ENCODE measurements around the gene ENPP4. TPM values are rescaled to one million over a fixed set of nuclear protein-coding genes. Genes with fewer than 3 reads are reported as not detected.

Gene ENPP4
- total and polyA plus RNA-seq, 12 donors, result 2.2 to 31.0 (median 14.6) TPM

DNA sequence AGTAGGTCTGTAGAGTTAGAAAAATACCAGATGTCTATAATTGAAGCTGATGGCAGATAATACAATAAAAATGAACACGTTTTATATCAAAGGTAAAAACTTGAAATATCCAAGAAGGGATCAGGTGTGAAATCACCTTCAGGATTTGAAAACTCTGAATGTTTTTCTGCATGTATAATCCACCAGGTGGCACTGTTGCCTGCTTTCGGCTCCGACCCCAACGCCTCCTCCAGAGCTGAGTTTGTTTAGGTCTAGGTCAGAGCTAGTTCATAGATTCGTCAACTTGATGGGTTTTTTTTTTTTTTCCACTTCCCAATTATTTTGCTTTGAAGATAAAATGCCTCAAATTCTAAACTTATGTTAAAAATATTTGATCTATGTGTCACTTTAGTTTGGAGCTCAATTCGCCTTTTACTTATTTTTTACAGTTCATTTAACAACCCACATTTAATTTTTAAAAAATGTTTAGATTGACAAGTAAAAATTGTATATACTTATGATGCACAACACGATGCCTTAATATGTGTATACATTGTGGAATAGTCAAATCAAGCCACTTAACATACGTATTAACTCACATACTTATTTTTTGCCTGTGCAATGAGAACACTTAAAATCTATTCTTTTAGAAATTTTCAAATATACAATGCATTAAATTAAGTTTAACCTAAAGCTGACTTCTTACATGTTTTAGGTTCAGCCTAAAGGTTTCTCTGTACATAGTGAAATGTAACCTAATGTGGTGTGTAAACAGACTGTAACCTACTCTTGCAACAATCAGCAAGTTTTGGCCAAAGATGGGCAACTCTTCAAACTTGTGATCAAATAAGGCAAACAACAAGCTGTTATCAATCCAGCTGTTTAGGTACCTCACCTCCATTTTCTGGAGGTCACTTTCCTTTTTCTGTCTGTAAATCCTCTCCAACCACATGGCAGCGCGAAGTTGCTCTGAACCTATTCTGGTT lies 39.4 kb upstream of the ENPP4 start:
- no peak for TF ChIP-seq POLR2A (IDR thresholded peaks at IDR 0.05)
- TF ChIP-seq, protein P1, sequence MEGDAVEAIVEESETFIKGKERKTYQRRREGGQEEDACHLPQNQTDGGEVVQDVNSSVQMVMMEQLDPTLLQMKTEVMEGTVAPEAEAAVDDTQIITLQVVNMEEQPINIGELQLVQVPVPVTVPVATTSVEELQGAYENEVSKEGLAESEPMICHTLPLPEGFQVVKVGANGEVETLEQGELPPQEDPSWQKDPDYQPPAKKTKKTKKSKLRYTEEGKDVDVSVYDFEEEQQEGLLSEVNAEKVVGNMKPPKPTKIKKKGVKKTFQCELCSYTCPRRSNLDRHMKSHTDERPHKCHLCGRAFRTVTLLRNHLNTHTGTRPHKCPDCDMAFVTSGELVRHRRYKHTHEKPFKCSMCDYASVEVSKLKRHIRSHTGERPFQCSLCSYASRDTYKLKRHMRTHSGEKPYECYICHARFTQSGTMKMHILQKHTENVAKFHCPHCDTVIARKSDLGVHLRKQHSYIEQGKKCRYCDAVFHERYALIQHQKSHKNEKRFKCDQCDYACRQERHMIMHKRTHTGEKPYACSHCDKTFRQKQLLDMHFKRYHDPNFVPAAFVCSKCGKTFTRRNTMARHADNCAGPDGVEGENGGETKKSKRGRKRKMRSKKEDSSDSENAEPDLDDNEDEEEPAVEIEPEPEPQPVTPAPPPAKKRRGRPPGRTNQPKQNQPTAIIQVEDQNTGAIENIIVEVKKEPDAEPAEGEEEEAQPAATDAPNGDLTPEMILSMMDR (IDR thresholded peaks at IDR 0.05), result peak; percentile 58 to 86 (median 77)
- DNase-seq, result peak; percentile 45 to 83 (median 61)
- 37 to 40% (median 38%) methylated on average over 10 of the region's 10 CpGs for WGBS, 4 donors
- Histone ChIP-seq H3K27ac (no peak overlapping the region), H3K36me3 (replicated peaks in 1 of 2) (no peaks in the 10 kb centered on the region), H3K27me3 (no peaks in the 10 kb centered on the region), H3K4me3 (no peak overlapping the region), H3K4me1 (replicated peaks in 1 of 2) (no peaks in the 10 kb centered on the region), H3K9me3 (replicated peaks in 1 of 3) (peaks cover 0 to 4% (median 0%) of the 10 kb centered on the region in 3 donors)
- intact Hi-C loops (cut with DNase I), result loop anchor here in 1 of 2 donors (5.0 kb wide), 1 partner anchor 132 kb away; no protein-coding TSS in a partner anchor

DNA sequence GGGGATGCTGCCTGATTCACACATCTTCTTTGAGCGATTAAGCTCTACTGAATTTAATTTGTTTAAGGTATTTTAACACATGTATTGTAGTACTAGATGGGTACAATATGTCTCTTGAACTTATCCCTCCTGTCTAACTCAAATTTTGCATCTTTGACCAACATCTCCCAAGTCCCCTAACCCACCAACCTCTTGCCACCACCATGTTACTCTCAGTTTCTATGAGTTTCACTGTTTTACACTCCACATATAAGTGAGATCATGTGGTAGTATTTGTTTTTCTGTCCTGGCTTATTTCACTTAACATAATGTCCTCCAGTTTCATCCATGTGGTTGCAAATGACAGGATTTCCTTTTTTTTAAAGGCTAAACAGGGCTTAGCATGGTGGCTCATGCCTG lies 38.7 kb upstream of the ENPP4 start:
- Histone ChIP-seq H3K9me3 (replicated peaks in 1 of 3) (peaks cover 0 to 4% (median 0%) of the 10 kb centered on the region in 3 donors), H3K36me3 (replicated peaks in 1 of 2) (no peaks in the 10 kb centered on the region), H3K4me1 (replicated peaks in 1 of 2) (no peaks in the 10 kb centered on the region), H3K27me3 (no peaks in the 10 kb centered on the region), H3K27ac (no peak overlapping the region), H3K4me3 (no peak overlapping the region)
- no peak for TF ChIP-seq POLR2A (IDR thresholded peaks at IDR 0.05)
- TF ChIP-seq, protein P1 (IDR thresholded peaks at IDR 0.05), result no peak
- WGBS, 4 donors, result 94 to 100% (median 96%) methylated on average over 1 of the region's 1 CpG
- intact Hi-C loops (cut with DNase I), result loop anchor here in 1 of 2 donors (5.0 kb wide), 1 partner anchor 131 kb away; no protein-coding TSS in a partner anchor
- DNase-seq, result no peak

DNA sequence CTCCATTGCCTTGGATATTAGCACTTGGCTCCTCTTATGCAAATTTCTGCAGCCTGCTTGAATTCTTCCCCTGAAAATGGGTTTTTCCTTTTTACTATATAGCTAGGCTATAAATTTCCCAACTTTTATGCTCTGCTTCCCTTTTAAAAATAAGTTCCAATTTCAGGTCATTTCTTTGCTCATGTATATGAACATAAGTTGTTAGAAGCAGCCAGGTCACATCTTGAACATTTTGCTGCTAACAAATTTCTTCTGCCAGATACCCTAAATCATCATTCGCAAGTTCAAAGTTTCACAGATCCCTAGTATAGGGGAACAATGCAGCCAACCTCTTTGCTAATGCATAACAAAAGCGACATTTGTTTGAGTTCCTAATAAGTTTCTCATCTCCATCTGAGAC lies 34.5 kb upstream of the ENPP4 start:
- no peaks in the 10 kb centered on the region for H3K27me3 ChIP-seq
- peaks cover 5 to 17% of the 10 kb centered on the region in 2 donors for H3K4me1 ChIP-seq (replicated peaks in 1 of 2)
- no peak overlapping the region for H3K27ac ChIP-seq
- TF ChIP-seq, protein P1 (IDR thresholded peaks at IDR 0.05), result no peak
- no peak for TF ChIP-seq POLR2A (IDR thresholded peaks at IDR 0.05)
- no peaks in the 10 kb centered on the region for H3K36me3 ChIP-seq (replicated peaks in 1 of 2)
- intact Hi-C loops (cut with DNase I), result no loop called here
- WGBS, 4 donors, result 94 to 100% (median 96%) methylated on average over 2 of the region's 2 CpGs
- DNase-seq, result no peak
- no peak overlapping the region for H3K4me3 ChIP-seq
- H3K9me3 ChIP-seq (replicated peaks in 1 of 3), result peaks cover 0 to 4% (median 0%) of the 10 kb centered on the region in 3 donors

DNA sequence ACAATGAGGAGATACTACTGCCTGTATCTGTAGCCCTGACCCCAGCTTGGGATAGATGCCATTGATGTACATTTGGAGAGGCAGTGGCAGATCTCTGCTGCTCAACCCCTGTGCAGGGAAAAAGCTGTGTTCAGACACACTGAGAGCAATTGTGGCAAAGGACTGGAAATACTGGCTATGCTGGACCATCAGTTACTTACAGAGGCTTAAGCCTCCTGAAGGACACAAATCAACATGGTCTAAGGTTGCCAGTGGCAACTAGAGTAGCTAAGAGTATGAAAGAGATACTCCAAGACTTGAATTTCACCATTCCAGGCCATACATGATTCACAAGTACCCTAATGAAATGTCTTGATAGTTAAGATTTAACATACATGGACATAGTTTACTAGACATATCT lies 32.4 kb upstream of the ENPP4 start:
- Histone ChIP-seq H3K27ac (no peak overlapping the region), H3K36me3 (replicated peaks in 1 of 2) (no peaks in the 10 kb centered on the region), H3K27me3 (no peaks in the 10 kb centered on the region), H3K4me1 (replicated peaks in 1 of 2) (peaks cover 5 to 19% of the 10 kb centered on the region in 2 donors), H3K4me3 (no peak overlapping the region), H3K9me3 (replicated peaks in 1 of 3) (peaks cover 0 to 4% (median 0%) of the 10 kb centered on the region in 3 donors)
- no peak for DNase-seq
- intact Hi-C loops (cut with DNase I), result no loop called here
- TF ChIP-seq, protein P1 (IDR thresholded peaks at IDR 0.05), result no peak
- TF ChIP-seq POLR2A (IDR thresholded peaks at IDR 0.05), result no peak

All from adrenal gland (tissue), 12 donors.